Measurements from ENCODE around the gene DGKZ.

DNA sequence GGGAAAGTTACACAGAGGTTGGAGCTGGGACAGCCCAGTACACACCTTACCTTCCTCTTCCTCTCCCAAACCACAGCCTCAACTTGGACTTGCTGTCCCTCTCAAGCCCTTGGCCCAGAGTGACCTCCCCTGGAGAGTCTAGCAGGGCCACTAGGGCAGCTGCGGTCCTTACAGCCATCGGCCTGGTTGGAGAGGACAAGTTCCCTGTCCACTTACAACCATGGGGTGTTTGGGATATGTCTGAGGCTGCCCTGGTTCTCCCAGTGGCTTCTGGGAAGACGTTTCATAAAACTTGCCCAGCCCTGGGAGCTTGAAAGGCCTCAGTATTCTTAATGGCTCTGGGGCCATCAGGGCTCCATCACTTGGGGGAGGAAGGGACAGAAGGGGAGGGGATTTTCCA lies 13.1 kb upstream of the DGKZ start:
- TF ChIP-seq POLR2A (IDR thresholded peaks at IDR 0.05; ENCODE audit: low read depth, low read length) (no peak), TAF1 (IDR thresholded peaks at IDR 0.05; ENCODE audit: borderline replicate concordance, low read depth, low read length) (no peak)

All from GM12892 (cell line).